NB4 (cell line): ENCODE data around the gene MINDY4.

ENCODE experiments used
- MYC ChIP-seq: IDR thresholded peaks from 2 replicates; pipeline ENCODE4 v1.6.1; 2011; ENCODE audit warnings: low read depth, low read length
- POLR2A ChIP-seq: IDR thresholded peaks from 2 replicates; pipeline ENCODE4 v1.6.1; 2011; ENCODE audit warnings: mild to moderate bottlenecking; ENCODE audit not compliant: insufficient read length; ENCODE audit errors: extremely low read depth
- TF ChIP-seq, protein P1 (sequence below): IDR thresholded peaks from one replicate; pipeline ENCODE4 v1.5.1; 2012; ENCODE audit warnings: low read depth, low read length
- TF ChIP-seq, protein P2 (sequence below): IDR thresholded peaks from 2 replicates; pipeline ENCODE4 v1.6.1; 2011; ENCODE audit warnings: low read depth, low read length

DNA sequence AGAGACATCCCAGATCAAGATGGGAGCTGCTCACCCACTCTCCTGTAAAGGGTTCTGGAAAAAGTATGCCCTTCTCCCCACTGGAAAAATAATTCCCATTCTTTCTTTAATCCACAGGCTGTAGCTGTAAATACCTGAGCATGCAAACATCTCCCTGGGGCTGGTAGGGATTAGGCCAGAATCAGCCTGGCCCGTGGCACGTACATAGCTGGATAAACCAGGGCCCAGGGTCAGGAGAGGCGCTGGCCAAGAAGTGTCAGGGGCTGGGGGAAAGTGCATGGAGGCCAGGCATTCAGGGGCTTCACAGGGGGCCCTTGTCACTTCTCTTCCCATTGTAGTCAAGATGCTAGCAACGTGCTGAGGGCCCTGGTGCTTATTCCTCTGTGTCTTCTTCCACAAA lies 109.7 kb downstream of the MINDY4 start:
- TF ChIP-seq, protein P1, sequence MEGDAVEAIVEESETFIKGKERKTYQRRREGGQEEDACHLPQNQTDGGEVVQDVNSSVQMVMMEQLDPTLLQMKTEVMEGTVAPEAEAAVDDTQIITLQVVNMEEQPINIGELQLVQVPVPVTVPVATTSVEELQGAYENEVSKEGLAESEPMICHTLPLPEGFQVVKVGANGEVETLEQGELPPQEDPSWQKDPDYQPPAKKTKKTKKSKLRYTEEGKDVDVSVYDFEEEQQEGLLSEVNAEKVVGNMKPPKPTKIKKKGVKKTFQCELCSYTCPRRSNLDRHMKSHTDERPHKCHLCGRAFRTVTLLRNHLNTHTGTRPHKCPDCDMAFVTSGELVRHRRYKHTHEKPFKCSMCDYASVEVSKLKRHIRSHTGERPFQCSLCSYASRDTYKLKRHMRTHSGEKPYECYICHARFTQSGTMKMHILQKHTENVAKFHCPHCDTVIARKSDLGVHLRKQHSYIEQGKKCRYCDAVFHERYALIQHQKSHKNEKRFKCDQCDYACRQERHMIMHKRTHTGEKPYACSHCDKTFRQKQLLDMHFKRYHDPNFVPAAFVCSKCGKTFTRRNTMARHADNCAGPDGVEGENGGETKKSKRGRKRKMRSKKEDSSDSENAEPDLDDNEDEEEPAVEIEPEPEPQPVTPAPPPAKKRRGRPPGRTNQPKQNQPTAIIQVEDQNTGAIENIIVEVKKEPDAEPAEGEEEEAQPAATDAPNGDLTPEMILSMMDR, result no peak
- TF ChIP-seq MYC (no peak), POLR2A (no peak)
- TF ChIP-seq, protein P2, sequence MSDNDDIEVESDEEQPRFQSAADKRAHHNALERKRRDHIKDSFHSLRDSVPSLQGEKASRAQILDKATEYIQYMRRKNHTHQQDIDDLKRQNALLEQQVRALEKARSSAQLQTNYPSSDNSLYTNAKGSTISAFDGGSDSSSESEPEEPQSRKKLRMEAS, result no peak
